ENCODE results near the gene MRPL54.

DNA sequence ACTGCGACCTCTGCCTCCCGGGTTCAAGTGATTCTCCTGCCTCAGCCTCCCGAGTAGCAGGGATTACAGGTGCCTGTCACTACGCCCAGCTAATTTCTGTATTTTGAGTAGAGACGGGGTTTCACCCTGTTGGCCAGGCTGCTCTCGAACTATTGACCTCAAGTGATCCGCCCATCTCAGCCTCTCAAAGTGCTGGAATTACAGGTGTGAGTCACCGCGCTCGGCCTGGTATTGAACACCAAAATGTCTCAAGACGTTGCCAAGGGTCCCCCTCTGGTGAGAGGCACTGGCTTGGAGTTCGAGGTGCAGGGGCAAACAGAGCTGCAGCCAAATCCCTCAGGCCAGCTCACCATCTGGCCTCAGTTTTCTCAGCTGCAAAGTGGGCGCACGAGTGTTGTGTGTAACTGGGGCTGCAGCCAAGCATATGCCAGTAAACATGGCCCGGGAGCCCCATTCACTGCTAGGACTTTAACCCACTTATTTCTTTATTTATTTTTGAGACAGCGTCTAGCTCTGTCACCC is 46.3 kb upstream of the MRPL54 start:
- no peak for TF ChIP-seq SP1 (IDR thresholded peaks at IDR 0.05)
- TF ChIP-seq FOXA1 (IDR thresholded peaks at IDR 0.05), result no peak
